ENCODE results near the gene MCC.
A peak's percentile ranks its signal among the peaks of the same experiment; 100 is the strongest.

The MCC gene

DNA sequence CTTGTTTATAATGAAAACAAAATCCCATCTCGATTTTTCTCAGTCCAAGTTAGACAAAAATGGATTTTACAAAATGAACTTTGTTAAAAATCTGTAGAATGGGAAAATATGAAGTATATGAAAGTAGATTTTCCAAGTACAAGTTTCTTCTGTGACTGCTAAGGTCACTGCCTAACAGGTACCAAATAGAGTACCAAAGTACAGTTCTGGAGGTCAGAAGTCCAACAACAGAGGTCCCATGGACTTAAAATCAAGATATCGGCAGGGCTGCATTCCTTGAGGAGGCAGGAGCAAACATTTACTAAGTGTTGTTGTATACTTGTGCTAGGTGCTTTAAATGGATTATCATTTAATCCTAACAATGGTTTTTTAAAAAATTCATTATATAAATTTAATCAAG is 31.2 kb upstream of the MCC start (continued):
- TF ChIP-seq, protein P1, sequence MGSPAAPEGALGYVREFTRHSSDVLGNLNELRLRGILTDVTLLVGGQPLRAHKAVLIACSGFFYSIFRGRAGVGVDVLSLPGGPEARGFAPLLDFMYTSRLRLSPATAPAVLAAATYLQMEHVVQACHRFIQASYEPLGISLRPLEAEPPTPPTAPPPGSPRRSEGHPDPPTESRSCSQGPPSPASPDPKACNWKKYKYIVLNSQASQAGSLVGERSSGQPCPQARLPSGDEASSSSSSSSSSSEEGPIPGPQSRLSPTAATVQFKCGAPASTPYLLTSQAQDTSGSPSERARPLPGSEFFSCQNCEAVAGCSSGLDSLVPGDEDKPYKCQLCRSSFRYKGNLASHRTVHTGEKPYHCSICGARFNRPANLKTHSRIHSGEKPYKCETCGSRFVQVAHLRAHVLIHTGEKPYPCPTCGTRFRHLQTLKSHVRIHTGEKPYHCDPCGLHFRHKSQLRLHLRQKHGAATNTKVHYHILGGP (tag by site-specific recombination; IDR thresholded peaks at IDR 0.05): no peak
- TF ChIP-seq ZNF266 (tag by site-specific recombination; IDR thresholded peaks at IDR 0.05; ENCODE audit: low read depth) (no peak), ZNF514 (tag by site-specific recombination; IDR thresholded peaks at IDR 0.05) (no peak), ZNF433 (tag by site-specific recombination; IDR thresholded peaks at IDR 0.05; ENCODE audit: low read depth) (no peak), MZF1 (tag by site-specific recombination; IDR thresholded peaks at IDR 0.05; ENCODE audit: borderline replicate concordance) (no peak), ZNF354C (tag by site-specific recombination; IDR thresholded peaks at IDR 0.05; ENCODE audit: borderline replicate concordance, low read depth) (no peak), CTCF (tag by site-specific recombination; IDR thresholded peaks at IDR 0.05) (no peak)
- TF ChIP-seq, protein P2, sequence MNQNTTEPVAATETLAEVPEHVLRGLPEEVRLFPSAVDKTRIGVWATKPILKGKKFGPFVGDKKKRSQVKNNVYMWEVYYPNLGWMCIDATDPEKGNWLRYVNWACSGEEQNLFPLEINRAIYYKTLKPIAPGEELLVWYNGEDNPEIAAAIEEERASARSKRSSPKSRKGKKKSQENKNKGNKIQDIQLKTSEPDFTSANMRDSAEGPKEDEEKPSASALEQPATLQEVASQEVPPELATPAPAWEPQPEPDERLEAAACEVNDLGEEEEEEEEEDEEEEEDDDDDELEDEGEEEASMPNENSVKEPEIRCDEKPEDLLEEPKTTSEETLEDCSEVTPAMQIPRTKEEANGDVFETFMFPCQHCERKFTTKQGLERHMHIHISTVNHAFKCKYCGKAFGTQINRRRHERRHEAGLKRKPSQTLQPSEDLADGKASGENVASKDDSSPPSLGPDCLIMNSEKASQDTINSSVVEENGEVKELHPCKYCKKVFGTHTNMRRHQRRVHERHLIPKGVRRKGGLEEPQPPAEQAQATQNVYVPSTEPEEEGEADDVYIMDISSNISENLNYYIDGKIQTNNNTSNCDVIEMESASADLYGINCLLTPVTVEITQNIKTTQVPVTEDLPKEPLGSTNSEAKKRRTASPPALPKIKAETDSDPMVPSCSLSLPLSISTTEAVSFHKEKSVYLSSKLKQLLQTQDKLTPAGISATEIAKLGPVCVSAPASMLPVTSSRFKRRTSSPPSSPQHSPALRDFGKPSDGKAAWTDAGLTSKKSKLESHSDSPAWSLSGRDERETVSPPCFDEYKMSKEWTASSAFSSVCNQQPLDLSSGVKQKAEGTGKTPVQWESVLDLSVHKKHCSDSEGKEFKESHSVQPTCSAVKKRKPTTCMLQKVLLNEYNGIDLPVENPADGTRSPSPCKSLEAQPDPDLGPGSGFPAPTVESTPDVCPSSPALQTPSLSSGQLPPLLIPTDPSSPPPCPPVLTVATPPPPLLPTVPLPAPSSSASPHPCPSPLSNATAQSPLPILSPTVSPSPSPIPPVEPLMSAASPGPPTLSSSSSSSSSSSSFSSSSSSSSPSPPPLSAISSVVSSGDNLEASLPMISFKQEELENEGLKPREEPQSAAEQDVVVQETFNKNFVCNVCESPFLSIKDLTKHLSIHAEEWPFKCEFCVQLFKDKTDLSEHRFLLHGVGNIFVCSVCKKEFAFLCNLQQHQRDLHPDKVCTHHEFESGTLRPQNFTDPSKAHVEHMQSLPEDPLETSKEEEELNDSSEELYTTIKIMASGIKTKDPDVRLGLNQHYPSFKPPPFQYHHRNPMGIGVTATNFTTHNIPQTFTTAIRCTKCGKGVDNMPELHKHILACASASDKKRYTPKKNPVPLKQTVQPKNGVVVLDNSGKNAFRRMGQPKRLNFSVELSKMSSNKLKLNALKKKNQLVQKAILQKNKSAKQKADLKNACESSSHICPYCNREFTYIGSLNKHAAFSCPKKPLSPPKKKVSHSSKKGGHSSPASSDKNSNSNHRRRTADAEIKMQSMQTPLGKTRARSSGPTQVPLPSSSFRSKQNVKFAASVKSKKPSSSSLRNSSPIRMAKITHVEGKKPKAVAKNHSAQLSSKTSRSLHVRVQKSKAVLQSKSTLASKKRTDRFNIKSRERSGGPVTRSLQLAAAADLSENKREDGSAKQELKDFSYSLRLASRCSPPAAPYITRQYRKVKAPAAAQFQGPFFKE (tag by site-specific recombination; IDR thresholded peaks at IDR 0.05; ENCODE audit: borderline replicate concordance): no peak

- TF ChIP-seq ZNF140 (tag by site-specific recombination; IDR thresholded peaks at IDR 0.05) (no peak), OSR2 (tag by site-specific recombination; IDR thresholded peaks at IDR 0.05) (no peak), ZNF121 (tag by site-specific recombination; IDR thresholded peaks at IDR 0.05) (peak; percentile 95), ZBTB8A (tag by site-specific recombination; IDR thresholded peaks at IDR 0.05) (no peak), WT1 (tag by site-specific recombination; IDR thresholded peaks at IDR 0.05) (no peak), PATZ1 (tag by site-specific recombination; IDR thresholded peaks at IDR 0.05) (no peak)
- no peaks in the 10 kb centered on the region for H3K9me3 ChIP-seq (ENCODE audit: control insufficient read depth, insufficient read depth, low read depth, low read length)
- CTCF ChIA-PET: interaction anchor here (0.7 kb wide), 1 partner anchor 35 kb away, joined by 4 read pairs; no protein-coding TSS in a partner anchor
- no peak overlapping the region for H3K27ac ChIP-seq (ENCODE audit: extremely low read depth, low read depth, low read length)
- no peak overlapping the region for H3K4me3 ChIP-seq (ENCODE audit: low read depth, low read length)
- no peaks in the 10 kb centered on the region for H3K4me1 ChIP-seq (ENCODE audit: control insufficient read depth, insufficient read depth, low read length)
- peaks cover 14 to 51% of the 10 kb centered on the region in 2 experiments for H3K36me3 ChIP-seq (ENCODE audit: control insufficient read depth in 2 of 2, insufficient read depth in 1 of 2, low read length in 2 of 2)
- POLR2A ChIA-PET: no interaction called here
Observed at GRCh38 chr5:113518884-113519283, 30.6 kb upstream of the MCC start.
